H1 (cell line): Measurements from ENCODE around the gene GDPD5.

ENCODE experiments used
- RBBP5 ChIP-seq: IDR thresholded peaks from 2 replicates; pipeline ENCODE4 v1.7.1; 2012; ENCODE audit warnings: low read depth, mild to moderate bottlenecking, inconsistent platforms, low read length, moderate library complexity, borderline replicate concordance
- TF ChIP-seq, protein P1 (sequence below), 3 experiments: IDR thresholded peaks; 1 replicate in 2 of 3; 2 replicates in 1 of 3; pipeline versions ENCODE4 v1.5.1 to v1.6.1; 2011; ENCODE audit warnings: low read length in 3 of 3, mild to moderate bottlenecking in 3 of 3, inconsistent platforms in 2 of 3, low read depth in 1 of 3, moderate library complexity in 1 of 3; ENCODE audit not compliant: insufficient read depth in 1 of 3; ENCODE audit errors: control extremely low read depth in 1 of 3

DNA sequence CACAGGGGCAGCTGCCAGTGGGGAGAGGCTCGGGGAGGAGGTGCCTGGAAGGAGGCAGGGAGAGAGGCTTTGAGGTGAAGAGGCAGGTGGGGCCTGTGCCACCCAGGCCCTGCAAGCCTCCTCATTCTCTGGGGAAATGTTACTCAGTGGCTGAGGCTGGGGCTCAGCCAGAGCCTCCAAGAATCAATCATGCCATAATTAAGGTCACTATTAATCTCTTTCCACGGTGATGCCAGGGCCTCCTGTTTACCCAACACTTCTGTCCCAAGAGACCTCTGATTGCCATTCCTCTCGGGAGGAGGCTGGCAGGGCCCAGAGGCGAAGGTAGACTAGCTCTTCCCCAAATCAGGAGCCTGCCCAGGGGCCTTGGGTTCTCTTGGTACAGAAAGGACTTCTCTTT, 38.4 kb downstream of the GDPD5 start:
- no peak for TF ChIP-seq RBBP5
- TF ChIP-seq, protein P1, sequence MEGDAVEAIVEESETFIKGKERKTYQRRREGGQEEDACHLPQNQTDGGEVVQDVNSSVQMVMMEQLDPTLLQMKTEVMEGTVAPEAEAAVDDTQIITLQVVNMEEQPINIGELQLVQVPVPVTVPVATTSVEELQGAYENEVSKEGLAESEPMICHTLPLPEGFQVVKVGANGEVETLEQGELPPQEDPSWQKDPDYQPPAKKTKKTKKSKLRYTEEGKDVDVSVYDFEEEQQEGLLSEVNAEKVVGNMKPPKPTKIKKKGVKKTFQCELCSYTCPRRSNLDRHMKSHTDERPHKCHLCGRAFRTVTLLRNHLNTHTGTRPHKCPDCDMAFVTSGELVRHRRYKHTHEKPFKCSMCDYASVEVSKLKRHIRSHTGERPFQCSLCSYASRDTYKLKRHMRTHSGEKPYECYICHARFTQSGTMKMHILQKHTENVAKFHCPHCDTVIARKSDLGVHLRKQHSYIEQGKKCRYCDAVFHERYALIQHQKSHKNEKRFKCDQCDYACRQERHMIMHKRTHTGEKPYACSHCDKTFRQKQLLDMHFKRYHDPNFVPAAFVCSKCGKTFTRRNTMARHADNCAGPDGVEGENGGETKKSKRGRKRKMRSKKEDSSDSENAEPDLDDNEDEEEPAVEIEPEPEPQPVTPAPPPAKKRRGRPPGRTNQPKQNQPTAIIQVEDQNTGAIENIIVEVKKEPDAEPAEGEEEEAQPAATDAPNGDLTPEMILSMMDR (IDR thresholded peaks at IDR 0.05; ENCODE audit: control extremely low read depth in 1 of 3, insufficient read depth in 1 of 3, low read depth in 1 of 3, low read length in 3 of 3), result no peak
